Mesenteric fat pad (tissue), 1 donor: ENCODE results near the gene PHF19. TPM values are rescaled to one million over a fixed set of nuclear protein-coding genes. Genes with fewer than 3 reads are reported as not detected.

Source experiments
- DNase-seq: peaks from one replicate; pipeline ENCODE4 v3.0.0-alpha.2; 2020; ENCODE audit warnings: low spot score
- total RNA-seq: library from RNA; stranded (reverse); fragmentation: NEBNext Ultra II Directional; extraction: Animal tissue kit (Norgen Biotek cat#: 25700); gene quantifications from one replicate; pipeline ENCODE4 v1.2.1, GENCODE V29; 2021
- donor health status: DM: yes; HTN: yes; CAD: no.

PHF19 gene
- total RNA-seq, 1 donor from 2014 or later: 13.7 TPM

DNA sequence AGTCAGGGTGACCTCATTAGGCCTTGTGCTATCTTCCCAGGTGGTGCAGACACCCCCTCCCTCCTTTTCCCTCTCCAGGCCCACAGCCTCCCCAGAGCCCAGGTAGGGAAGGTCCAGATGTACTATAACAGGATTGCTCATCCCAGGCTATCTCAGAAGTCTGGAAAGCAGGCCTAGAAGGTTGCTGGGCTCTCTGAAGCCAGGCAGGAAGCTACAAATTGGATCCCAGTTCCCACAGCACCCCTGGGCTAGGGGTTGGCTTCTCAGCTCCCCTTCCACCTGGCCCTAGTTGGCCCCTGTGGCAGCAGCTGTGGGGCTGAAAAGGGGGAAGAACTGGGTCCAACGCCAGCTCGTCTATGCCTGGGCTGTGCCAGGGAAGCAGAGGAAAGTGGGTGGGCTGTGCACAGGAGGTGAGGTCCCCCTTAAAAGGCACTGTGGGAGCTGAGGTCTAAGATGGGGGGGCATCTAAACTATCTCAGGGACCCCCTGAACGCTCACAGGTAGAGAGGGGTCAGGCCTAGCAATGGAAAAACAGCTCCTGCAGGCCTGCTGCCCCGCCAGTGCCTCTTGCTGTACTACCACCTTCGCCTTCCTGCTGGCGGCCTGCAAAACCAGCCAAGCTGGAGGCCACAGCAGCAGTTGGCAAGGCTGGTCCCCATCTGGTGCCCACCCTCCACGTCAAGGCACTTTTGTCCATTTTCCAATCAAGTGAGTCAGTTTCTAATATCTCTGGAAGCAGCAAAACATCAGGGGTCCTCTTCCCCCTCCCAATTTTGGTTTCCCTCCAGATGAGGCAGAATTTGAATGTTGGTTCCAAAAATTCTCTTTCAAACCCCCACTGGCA, 20.9 kb downstream of the PHF19 start:
- DNase-seq: no peak

DNA sequence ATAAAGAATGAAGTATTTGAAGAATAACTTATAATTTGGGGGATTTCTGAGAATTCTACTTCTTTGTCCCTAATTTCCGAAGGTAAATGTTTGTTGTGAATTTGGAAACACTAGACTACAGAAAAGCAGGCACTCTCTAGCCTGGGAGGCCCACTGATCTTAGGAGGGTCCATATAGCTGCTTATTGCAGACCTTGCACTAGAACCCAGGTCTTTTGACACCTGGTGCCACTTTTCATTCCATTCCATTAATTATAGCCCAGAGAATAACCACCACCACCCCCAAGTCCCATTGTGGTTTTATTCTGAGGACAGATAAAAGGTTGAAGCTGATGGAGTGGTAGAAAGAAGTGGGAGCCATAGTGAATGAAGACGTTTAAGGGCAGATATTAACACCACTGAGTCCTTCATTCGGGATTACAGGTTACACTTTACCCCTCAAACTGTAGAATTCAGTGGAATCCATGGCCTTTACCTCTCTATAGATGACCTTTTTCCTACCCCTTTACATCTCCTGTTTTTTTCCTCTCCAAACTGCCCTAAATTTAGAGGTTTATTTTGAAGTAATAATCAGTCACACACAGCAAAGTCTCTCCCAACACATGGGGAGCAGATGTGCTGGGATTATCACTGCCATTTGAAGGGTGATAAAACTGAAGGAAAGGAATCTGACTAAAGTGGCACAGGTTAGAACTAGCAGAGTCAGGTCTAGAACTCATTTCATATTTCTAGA, 22.2 kb downstream of the PHF19 start:
- no peak for DNase-seq

DNA sequence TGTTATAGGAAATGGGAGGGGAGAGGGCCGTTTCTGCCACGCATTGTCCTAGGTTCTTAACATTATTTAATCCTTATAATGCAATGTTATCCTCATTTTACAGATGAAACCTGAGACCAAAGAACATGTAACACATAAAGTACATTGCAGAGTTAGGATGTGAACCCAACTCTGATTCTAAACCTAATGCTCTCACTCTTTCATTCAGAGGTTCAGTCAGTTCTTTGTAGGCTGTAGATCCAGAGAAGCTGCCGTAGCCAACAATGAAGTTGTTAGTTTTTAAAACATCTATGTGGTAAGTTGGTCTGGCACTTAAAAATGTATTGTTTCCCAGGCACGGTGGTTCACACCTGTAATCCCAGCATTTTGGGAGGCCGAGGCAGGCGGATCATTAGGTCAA, 23.8 kb downstream of the PHF19 start:
- no peak for DNase-seq

- DNase-seq: no peak
Observed at GRCh38 chr9:120852240-120853010, 24.6 kb downstream of the PHF19 start.

- DNase-seq: no peak
Observed at GRCh38 chr9:120851449-120851848, 25.5 kb downstream of the PHF19 start.

GRCh38 chr9:120850315-120850714, 26.7 kb downstream of the PHF19 start:
- no peak for DNase-seq

DNA sequence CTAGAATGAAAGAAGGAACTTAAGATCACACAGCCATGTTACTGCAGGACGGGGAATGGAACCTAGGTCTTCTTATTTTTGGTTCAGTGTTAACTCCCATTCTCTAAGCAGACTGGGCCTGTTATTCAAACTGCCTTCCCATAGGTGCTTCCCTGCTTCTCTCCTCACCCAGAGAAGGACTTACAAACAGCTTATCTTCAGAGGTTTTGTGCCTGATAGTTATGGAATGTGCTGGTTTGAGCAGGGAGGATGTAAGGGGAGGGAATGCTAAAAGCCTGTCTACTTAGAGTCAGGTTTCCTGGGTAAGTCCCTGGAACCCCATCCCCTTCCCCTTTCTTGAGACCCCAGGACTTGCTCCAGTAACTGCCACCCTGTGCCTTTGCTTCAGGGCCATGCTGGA, 30.1 kb downstream of the PHF19 start:
- no peak for DNase-seq

- no peak for DNase-seq
Observed at GRCh38 chr9:120846251-120846889, 30.6 kb downstream of the PHF19 start.

GRCh38 chr9:120845255-120845654, 31.7 kb downstream of the PHF19 start:
- DNase-seq: no peak

GRCh38 chr9:120842685-120843485, 34.1 kb downstream of the PHF19 start, which contains the start of gene PSMD5:
Gene PSMD5 (minus strand): TSS chr9:120842922. CDS start chr9:120842909, 13 bp downstream.
- peak; percentile 99 for DNase-seq

DNA sequence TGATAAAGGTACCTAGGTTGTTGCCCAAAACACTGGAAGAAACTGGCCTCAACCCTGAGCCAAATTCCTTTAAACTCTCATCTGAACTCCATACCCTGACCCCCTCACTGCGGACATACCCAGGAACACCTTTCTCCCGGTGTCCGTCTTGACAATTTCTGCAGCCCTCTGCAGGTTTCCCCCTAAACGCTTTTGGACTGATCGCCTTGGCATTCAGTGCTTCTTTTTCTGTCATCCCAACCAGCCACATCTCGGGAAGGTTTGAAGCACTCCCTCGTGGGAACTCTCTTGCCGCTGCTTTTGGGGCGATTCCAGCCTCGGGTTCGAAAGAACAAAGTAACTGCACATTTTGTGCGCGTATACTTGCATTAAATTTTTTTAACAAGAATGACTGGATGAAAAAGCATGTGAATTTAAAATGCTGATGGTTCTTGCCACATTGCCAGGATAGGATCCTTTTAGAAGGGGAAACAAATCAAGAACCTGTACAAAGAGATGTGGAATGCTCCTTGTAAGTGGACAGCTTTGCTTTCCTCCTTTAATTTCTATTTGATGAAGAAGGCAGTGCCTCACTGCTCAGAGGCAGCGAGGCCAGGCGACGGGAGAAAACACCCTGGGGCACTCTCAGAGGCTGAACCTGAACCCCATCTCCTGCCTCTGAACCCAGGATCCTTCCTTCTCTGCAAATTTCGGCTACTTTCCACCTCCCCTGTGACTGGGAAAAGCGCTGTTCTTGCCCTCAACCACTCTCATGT, 34.9 kb downstream of the PHF19 start:
- no peak for DNase-seq

GRCh38 chr9:120839146-120839545, 37.8 kb downstream of the PHF19 start:
- no peak for DNase-seq

- no peak for DNase-seq
Observed at GRCh38 chr9:120837921-120838320, 39.1 kb downstream of the PHF19 start.

DNA sequence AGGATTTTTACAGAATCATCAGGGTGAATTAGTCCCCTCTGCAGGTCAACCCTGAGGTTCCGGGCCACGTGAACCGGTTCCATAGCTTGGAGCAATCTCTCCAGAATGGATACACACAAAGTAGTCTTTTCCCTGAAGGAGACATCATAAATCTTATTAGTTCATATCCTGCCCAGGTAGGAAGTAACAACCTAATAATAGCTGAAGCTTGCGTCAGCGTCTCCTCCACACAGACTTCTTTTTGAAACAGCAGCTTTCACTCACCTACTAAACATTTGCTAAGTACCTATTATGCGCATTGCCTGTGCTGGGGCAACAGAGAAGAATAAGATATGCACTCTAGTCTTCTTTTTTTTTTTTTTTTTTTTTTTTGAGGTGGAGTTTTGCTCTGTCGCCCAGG, 43.7 kb downstream of the PHF19 start:
- DNase-seq: no peak

DNA sequence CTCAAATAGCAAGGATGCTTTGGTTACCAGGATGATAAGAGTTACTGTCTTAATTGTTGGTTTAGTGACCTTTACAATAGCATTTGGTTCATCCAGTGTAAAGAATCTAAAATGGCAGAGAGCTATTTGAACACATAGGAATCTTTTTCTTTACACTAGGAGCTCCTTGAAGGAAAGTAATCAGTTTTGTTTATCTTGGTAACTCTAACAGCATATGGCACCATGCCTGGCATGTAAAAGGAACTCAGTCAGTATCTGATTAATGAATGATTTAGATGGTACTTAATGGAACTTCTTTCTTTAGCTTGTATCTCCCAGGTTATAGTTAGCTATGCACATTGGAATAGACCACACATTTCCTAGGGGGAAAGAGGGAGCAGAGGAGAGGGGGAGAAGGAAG, 44.2 kb downstream of the PHF19 start:
- no peak for DNase-seq

DNA sequence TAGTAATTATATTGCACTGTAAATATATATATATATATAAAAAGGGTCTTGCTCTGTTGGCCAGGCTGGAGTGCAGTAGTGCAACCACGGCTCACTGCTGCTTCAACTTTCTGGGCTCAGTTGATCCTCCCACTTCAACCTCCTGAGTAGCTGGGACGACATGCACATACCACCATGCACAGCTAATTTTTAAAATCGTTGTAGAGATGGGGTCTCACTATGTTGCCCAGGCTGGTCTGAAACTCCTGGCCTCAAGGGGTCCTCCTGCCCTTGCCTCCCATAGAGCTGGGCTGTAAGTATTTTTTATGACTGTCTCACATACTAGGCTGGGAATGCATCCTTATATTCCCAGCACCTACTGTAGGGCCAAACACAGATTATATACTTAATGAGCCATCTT, 46.1 kb downstream of the PHF19 start:
- DNase-seq: no peak

DNA sequence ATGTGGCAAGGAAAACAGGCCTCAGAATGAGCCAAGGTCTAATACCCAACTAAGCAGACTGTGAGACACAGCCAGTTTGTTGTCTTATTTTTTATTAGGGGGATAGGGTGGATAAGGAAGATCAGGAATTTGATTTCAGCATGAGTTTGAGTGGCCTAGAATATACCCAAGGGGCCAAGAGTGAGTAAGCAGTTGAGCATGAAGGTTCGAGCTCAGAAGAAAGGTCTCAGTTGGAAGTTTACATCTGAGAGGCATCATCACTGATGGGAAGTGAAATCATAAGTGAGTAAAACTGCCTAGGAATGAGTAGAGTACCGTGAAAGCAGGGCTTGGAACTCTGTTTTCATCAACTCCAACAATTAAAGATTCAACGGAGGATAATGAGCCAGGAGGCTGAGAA, 46.8 kb downstream of the PHF19 start:
- no peak for DNase-seq

DNA sequence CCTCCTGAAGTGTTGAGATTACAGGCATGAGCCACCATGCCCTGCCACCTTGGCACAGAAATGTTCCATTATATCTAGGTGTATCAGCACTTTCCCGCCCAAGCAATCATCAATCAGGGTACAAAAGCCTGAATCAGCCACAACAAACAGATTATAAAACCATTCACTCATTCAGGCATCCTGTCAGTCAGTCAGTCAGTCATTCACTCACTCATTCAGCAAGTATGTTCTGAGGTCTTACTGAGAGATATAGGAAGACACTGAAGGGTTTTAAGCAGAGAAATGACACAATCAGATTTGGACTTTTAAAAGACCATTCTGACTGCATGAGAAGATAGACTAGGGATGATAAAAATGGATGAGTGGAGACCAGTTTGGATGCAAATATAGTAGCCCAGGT, 47.3 kb downstream of the PHF19 start:
- DNase-seq: no peak

GRCh38 chr9:120820095-120820494, 56.9 kb downstream of the PHF19 start:
- DNase-seq: no peak

DNA sequence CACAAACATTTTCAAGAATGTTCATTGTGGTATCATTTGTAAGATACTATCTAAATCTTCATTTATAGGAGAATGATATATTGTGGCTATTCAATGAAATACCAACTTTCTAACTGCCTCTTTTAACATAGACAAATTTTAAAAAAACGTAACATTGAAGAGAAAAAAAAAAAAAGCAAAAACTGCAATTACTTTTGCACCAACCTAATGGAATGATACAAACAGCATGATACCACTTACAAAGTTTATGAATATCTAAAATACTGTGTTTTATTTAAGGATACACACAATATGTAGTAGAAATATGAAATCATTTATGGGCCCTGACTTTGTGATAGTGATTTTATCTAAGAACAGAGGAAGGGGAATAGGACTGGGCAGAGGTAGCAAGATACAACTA, 58.4 kb downstream of the PHF19 start:
- no peak for DNase-seq
